NCI-H460 (cell line): Measurements from ENCODE around the gene GNAI3. TPM values are rescaled to one million over a fixed set of nuclear protein-coding genes. Genes with fewer than 3 reads are reported as not detected.

ENCODE experiments used
- DNase-seq: peaks from one replicate; pipeline ENCODE4 v3.0.0-alpha.2; 2016; ENCODE audit warnings: low read depth; ENCODE audit errors: extremely low read depth
- total RNA-seq: library from RNA; depleted of rRNA; stranded (reverse); fragments of >200 nt; shearing (Covaris generic); gene quantifications from 2 replicates; pipeline ENCODE4 v1.2.3, GENCODE V29; 2014

GNAI3 gene
- total RNA-seq, 1 experiment from 2014 or later, result 8.5 TPM

DNA sequence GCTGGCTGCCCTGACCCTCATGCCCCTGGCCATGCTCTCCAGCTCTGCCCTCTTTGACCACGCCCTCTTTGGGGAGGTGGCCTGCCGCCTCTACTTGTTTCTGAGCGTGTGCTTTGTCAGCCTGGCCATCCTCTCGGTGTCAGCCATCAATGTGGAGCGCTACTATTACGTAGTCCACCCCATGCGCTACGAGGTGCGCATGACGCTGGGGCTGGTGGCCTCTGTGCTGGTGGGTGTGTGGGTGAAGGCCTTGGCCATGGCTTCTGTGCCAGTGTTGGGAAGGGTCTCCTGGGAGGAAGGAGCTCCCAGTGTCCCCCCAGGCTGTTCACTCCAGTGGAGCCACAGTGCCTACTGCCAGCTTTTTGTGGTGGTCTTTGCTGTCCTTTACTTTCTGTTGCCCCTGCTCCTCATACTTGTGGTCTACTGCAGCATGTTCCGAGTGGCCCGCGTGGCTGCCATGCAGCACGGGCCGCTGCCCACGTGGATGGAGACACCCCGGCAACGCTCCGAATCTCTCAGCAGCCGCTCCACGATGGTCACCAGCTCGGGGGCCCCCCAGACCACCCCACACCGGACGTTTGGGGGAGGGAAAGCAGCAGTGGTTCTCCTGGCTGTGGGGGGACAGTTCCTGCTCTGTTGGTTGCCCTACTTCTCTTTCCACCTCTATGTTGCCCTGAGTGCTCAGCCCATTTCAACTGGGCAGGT, 5.0 kb upstream of the GNAI3 start:
- DNase-seq, result no peak

DNA sequence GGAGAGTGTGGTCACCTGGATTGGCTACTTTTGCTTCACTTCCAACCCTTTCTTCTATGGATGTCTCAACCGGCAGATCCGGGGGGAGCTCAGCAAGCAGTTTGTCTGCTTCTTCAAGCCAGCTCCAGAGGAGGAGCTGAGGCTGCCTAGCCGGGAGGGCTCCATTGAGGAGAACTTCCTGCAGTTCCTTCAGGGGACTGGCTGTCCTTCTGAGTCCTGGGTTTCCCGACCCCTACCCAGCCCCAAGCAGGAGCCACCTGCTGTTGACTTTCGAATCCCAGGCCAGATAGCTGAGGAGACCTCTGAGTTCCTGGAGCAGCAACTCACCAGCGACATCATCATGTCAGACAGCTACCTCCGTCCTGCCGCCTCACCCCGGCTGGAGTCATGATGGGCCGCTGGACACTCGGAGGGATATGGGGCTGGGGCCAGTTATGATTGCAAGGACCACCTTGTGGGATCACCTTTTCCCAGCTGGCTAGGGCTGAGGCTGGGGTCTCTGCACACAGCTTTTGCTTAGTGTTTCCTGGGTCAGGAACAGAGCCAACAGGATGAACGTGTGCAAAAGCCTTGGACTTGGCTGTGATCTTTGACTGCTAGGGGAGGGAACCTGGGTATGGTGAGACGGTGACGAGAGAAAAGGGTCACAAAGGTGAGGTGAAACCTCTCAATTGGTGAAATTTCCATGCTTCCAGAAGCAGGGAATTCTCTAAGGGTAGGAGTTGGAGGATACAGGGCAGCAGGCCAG, 4.3 kb upstream of the GNAI3 start:
- DNase-seq, result no peak

DNA sequence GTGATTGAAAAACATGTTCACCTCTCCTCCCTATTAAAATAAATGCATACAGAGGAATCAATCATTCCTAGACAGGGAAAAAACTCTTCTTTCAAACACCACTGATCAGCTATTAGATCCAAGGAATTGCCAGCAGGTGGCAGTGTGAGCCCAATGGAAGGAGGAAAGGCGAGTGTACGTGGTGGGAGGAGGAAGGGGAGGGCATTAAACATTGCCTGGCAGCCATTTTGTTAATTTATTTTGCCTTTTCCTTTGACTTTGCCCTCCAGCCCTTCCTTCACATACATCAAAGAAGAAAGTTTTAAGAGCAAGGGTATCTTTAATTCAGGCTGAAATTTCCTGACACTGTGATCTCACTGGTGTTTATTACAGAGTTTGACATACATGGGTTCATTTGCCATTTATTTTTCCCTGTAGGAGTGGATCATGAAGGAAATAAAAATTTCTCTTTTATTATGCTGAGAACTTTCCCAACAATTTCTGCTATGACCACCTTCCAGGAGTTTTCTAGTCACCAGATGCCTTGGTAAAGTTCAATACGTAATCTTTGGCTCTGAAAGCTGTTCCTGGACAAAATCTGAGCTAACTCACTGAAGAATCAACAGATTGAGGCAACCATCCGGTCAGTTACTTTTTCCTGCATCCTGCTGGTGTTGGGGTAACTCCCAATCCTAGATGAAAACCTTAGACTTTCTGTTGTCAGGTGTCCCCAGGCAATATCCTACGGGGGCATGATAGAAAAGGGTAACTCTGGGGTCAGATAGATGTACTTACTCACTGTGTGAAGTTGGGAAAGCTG, 1.9 kb upstream of the GNAI3 start:
- peak; percentile 88 for DNase-seq

DNA sequence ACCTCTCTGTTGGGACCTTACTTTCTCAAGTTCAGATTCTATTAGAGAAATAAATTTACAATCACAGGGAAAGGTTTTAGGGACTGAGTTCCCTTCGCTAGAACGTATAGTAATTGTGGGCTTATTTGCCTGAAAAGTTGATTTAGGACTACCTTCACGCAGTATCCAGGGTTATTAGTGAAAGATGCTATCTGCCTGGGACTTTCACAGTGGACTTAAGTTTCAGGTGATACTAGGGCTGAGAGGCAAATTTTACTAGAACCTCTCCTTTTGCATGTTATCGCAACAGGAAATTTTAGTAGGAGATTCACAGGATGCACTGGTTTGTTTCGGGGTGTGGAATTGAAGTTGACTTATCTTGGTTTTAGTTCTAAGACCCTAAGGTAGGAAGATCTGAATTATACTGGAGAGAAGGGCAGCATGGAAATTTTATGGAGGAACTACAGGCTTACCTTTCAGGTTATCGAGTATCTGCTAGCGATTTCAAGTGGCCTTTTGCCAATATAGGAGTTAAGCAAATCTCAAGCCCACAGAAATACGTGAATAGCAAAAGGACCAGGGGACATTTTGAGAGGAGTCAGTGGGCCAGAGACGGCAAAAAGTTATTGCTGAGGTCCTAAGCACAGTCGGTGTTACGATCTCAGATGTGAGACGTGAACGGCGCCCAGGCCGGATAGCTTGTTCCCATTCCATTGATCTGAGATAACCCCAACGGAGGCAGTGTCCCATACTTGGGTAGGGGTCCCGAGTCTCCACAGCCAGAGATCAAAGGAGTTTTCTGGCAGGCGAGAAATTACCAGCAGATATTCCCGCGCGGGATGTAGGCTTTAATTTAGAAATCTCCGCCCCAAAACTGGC, 723 bp upstream of the GNAI3 start:
- no peak for DNase-seq

DNA sequence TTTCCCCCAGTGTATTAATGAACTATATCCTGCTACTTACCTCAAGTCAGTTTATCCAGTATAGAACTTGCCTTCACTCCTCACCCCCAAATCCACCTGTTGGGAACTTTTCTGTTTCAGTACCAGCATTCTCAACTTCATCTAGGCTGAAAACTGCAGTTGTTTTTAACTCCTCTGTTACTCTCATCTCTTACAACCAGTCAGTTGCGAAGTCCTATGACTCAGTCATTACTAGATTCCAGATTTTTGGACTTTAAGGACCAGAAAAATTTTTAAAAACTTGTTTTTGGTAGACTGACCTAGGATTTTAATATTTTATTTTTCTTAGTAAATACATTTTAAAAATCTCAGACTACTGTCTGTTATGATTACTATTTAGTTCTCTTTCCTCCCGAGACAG, 8.1 kb downstream of the GNAI3 start:
- no peak for DNase-seq

DNA sequence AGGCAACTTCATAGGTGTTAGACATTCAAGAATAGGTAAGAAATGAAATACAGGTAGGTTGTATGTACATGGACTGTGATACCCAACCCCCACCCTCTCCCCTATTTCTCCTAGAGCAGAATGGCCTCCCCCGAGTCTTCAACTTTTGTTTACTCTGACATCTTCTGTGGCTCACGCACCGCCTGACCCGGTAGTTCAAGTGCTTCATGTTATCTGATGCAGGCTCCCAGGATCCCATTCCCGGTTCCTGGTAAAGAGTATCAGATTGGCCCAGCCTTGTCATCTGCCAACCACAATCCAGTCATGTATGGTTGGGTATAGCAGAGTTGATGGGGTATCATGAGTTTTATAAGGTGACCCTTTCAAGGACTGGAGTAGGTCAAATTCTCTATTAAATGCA, 9.1 kb downstream of the GNAI3 start:
- no peak for DNase-seq

DNA sequence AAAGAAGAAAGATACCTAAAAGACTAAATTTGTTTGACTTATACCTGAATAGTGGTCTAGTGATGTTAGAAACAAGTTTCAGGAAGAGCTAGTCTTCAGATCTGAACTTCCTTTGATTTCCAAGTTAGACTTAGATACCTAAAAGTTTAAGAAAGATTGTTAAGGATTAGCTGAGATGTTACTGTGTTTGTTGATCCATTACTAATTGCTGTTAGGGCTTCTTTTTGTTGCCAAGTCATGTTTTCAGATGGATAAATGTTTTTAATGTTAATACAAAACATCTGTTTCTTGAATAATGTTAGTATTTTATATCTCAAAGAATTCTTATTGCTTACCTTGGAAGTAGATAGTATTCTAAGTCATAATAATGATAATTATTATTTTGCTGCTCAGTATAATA, 11.6 kb downstream of the GNAI3 start:
- no peak for DNase-seq

DNA sequence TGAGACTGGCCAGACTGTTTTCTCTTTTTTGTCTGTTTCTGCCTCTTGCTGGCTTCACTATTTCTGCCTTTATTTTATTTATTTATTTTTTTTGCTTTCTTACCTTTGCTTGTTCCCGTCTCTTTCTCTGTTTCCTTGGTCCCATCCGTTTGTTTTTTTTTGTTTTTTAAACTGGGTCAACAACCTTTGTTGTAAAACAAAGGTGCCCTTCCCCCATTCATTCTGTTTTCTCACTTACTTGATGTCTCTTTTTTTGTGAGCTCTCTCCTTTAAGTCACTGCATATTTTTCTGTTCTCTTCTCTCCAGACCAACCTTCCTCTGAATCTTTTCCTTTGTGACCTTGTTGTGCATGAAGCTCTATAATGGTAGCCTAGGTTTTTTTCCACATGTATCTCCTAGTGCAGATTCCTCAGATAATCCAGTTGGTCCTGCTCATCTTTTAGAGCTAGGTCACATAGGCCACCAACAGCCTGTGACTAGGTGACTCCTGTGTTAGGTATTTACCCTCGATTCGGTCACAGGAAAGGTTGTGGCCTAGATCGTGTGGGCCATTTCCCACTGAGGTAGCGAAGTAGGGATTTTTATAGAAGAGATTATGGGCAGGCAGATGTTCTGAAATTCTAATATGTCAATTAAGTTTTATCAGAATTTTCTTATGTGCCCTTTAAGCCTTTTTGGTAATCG, 15.9 kb downstream of the GNAI3 start:
- no peak for DNase-seq

DNA sequence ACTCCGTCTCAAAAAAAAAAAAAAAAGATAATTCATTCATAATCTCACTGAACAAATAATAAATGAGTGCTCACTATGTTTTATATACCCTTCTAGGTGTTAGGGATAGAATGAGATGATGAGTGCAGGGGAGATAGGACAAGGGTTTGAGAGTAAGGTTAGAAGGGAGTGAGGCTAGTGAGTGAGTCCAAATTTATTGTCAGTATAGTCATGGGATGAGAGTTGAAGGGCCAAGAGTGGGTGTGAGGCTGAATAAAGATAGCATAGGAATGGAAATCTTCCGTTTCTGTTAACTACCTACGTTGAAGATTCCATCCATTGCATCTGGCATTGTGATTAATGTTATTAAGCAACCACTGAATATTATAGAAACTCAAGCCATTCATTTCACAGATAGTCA, 16.8 kb downstream of the GNAI3 start:
- no peak for DNase-seq

DNA sequence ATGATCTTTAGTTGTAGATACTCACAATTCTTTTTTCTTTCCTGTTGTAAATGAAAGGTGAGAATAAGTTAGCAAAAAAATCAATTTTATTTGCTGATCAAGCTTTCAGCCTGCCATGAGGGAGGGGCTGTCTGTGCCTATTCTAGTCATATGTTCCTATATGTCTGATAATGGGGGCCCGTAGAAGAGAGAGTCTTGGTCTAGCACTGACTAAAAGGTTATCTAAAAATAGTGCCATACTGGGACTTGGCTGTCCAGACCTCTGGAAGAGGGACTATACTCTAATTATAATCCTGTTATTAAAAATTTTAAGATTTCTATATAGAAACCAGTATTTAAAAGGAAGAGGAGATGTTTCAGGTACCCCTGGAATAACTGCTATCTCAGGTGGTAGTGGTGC, 18.6 kb downstream of the GNAI3 start:
- no peak for DNase-seq

DNA sequence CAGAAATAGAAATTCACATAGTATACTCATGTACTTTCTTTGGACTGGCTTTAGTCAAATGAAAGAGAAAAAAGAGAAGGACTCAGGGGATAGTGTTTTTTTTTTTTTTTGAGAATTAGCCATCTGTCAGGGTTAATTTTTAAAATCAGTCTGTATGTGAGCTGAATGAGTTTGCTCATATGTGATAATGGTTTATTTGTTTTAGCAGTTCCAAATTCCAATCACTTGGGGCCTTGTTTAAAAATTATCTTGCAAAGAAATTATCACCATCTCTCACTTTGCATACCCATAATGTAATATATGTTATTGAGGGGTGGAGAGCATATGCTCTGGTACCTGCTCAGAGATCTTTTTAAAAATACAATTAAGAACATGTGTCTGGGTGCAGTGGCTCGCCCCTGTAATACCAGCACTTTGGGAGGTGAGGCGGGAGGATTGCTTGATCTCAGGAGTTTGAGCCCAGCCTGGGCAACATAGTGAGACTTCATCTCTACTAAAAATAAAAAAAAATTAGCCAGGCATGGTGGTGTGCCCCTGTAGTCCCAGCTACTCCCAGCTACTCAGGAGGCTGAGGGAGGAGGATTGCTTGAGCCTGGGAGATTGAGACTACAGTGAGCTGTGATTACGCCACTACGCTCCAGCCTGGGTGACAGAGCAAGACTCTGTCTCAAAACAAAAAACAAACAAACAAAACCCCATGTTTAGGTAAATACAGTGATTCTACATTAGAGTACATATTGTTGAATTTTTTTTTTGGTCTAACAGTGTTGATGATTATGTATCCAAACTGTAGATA, 19.7 kb downstream of the GNAI3 start:
- no peak for DNase-seq

DNA sequence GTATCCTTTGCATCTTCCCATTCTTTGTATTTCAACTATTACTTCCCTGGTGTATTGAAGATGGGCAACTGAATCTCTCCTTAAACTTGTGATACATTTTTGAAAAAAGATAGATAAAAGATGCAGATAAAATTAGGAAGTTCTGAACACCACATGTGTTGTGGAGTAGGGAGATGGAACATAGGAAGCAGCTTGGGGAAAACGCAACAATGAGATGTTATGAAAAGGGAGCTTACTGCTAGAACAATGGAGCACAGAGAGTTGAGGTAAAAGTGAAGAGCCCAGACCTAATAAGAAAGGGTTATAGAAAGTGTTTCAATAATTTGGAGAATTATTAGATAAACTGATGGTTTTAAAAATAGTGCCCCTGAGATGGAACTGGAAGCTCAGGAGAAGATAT, 20.9 kb downstream of the GNAI3 start:
- DNase-seq, result no peak

DNA sequence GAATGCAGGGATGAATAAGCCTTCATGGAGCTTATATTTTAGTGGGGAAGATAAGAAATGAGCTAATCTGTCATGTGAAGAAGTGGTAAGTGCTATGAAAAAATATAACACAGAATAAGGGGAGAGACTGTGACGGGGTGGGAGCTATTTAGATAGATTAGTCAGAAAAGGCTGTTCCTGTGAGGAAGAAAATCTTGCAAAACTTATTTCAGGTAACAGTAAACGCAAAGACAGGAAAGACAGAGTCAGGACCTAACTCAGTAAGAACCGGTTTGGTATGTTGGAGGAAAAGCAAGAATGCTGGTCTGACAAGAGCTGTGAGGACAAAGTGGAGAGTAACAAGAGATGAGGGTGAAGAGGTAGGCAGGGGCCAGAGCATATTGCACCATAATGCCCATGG, 22.0 kb downstream of the GNAI3 start:
- no peak for DNase-seq

DNA sequence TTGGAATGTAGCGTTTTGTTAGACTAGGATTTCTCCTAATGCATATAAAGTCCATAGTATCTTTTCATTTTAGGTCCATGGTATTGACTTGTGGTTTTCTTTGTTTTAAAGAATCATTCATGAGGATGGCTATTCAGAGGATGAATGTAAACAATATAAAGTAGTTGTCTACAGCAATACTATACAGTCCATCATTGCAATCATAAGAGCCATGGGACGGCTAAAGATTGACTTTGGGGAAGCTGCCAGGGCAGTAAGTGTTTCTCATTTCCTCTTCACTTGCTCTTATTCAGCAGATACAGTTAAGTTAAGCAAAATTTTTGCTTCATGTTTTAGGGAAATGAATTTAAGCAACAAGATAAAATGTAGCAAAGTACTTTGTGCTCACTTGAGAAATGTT, 25.4 kb downstream of the GNAI3 start:
- no peak for DNase-seq

DNA sequence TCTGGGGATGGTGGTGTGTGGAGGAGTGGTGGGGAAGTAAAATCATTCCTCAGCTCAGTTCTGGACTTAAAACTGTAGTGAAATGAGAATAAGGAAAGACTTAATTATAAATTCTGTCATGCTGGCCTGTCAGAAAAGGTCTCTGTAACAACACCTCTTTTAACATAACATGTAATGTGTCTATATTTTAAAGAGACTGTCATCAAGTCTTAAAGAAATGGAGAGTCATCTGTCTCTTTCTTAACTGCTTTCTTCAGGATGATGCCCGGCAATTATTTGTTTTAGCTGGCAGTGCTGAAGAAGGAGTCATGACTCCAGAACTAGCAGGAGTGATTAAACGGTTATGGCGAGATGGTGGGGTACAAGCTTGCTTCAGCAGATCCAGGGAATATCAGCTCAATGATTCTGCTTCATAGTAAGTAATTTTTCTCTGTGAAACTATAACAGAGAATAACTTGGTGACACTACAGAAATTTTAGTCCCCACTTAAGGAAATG, 30.6 kb downstream of the GNAI3 start:
- DNase-seq, result no peak

DNA sequence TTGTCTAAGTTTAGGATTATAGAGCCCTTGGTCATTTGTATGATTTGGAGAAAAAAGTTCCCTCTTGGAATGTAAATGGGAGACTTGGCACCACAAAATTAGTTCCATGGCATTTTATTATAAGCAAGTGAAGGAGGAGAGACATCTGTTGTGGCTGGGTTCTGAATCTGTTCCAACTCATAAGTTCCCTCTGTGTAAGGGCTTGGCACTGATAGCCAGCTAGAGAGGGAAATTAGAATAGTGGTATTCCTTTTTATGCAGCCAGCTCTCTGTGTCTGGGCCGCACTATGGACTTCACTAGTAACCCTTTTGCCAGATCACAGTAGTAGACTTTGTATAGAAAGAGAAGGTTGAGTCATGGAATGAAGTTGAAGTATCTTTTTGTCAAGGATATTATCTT, 31.1 kb downstream of the GNAI3 start:
- no peak for DNase-seq

DNA sequence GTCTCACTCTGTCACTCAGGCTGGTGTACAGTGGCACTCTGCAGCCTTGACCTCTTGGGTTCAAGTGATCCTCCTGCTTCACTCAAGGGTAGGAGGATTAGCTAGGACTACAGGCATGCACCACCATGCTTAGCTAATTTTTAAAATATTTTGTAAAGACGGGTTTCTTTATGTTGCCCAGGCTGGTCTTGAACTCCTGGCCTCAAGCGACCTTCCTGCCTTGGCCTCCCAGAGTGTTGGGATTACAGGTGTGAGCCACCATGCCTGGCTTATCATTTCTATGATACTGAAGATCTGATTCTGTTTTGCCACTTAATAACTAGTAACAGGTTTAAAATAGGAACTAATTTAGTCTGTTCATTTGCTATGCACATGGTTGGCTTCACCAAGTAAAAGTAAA, 33.6 kb downstream of the GNAI3 start:
- DNase-seq, result no peak

DNA sequence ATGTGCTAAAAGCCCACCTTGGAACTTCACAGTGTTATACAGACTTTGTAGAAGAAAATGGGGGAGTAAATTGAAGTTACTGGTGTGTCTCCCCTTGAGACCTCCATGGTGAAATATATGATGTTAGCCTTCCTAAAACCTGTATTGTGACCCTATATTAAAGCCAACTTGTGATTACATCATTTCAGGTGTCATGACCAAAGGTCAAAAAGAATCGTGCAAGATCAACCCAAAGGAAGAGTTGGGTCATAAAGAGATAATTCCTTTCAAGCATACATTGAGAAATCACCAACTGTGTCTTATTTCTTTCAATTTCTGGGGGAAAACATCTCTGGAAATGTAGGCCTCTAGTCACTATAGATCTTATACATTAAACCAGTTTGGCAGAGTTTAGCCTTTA, 36.4 kb downstream of the GNAI3 start:
- no peak for DNase-seq

DNA sequence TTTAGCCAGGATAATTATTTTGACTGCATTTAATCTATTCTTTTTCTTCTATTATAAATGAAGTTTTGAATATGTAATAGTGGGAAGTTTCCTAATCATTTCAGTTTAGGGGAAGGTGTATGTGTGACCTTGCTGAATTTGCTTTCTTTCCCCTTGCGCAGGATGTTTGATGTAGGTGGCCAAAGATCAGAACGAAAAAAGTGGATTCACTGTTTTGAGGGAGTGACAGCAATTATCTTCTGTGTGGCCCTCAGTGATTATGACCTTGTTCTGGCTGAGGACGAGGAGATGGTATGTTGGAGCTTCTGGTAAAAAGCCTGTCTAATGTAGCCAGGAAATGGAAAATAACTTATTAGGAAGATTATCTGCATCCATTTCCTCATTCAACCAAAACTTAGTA, 37.6 kb downstream of the GNAI3 start:
- no peak for DNase-seq
